AG08395 (cell line): ENCODE data around the gene RNF11.

Experiments used
- DNase-seq: peaks from one replicate; pipeline ENCODE4 v3.0.0; 2012; ENCODE audit warnings: mixed read lengths, low spot score

RNF11 gene

GRCh38 chr1:51314974-51315373 is 78.9 kb downstream of the RNF11 start:
- no peak for DNase-seq

DNA sequence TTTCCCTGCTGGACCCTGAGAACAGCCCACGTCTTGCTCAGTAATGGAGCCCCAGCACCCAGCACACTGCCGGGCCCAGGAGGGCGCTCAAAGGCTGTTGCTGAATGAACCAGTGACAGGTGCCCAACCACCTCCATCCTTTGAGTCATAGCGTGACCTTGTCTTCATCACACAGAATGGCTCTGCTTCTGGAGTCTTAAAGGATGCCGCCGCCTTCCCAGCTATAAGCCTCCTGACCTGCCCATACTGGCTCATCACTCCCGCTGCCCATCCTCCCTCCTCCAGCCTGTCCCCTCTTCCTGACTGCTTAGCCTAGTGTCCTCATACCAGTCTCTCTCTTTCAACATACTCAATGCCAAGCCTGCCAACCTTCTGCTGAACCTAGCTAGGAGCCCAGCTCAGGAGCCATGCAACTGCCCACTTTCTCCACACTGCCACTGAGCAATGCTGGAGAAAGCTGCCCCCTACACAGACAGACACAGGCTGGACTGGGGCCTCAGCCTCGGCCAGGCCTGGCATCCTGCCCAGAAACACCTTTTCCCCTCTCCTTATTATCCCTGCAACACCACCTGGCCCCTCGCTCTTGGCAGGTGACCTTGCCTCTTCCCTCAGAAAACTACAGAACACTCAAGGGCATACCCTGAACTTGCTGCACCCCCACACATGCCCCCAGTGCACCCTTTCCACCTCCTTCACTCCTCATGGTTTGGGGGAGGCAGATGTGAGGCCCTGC is 80.2 kb downstream of the RNF11 start:
- DNase-seq, result no peak

DNA sequence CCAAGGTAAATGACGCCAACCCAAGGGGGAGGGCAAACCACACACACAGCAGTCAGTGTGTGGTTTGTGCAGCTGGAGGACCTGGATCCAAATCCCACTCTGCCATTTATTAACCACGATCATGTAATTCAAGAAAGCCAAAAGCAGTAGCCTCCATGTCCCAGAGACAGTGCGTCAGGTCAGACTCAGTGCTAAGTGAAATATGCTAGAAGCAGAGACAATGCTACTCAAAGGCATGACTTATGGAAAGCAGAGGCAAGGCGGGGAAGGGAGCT is 80.7 kb downstream of the RNF11 start:
- DNase-seq, result no peak

GRCh38 chr1:51317798-51318197 is 81.7 kb downstream of the RNF11 start:
- no peak for DNase-seq

GRCh38 chr1:51320967-51321923 is 85.2 kb downstream of the RNF11 start:
- DNase-seq, result no peak

- DNase-seq, result no peak
Observed at GRCh38 chr1:51321924-51322280, 85.8 kb downstream of the RNF11 start.

DNA sequence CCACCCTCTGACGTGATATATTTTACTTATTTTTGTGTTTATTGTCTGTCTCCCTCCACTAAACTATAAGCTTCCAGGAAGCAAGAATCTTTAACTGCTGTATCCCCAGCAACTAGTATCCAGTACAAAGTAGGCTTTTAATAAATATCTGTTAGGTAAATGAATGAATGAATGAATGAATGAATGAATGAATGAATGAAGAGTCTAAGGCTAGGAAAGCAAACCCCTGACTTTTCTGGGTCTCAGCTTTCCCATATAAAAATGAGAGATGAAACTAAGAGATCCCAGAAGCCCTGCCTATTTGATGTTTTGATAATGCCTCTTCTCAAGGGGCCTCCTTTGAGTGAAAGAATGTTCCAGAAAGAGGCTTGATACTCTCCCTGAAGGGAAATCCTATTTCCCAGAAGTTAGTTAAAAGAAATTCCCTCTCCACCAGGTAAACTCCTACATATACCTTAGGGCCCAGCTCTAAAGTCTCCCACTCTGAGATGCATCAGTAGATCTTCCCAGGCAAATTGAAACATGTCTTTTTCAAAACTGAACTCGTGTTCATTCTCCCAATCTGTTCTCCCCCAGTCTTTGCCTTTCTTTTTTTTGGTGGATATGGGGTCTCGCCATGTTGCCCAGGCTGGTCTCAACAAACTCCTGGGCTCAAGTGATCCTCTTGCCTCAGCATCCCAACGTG is 86.5 kb downstream of the RNF11 start:
- DNase-seq, result no peak
